Stomach (tissue), 9 donors: ENCODE results near the gene TMEM134. TPM values are rescaled to one million over a fixed set of nuclear protein-coding genes. Genes with fewer than 3 reads are reported as not detected.
"Not testable (repeated sequence)": the region's sequence is repeated elsewhere in the genome, so short reads cannot be mapped to it uniquely, and the experiment has no call there.

Experiments
- DNase-seq, 2 donors: peaks; one replicate each; pipeline versions ENCODE4 v3.0.0 to v3.0.0-alpha.2; 2013 to 2019
- H3K27ac ChIP-seq, 5 donors: fragments of 200-600 bp in 4 of 5; sonication (generic) in 4 of 5; one replicate each; pipeline ENCODE4 v1.5.1; 2013 to 2019; ENCODE audit warnings: mild to moderate bottlenecking in 1 of 5, moderate library complexity in 1 of 5
- H3K27me3 ChIP-seq, 3 donors: fragments of 200-600 bp; sonication (generic); one replicate each; pipeline ENCODE4 v1.5.1; 2017 to 2019; ENCODE audit warnings: mixed run types in 1 of 3
- H3K36me3 ChIP-seq, 4 donors: fragments of 200-600 bp; sonication (generic); 1 replicate in 3 of 4; 2 replicates in 1 of 4; pipeline ENCODE4 v1.5.1; 2016 to 2019
- H3K4me1 ChIP-seq, 4 donors: fragments of 200-600 bp; sonication (generic); one replicate each; pipeline ENCODE4 v1.5.1; 2016 to 2019
- H3K4me3 ChIP-seq, 4 donors: fragments of 200-600 bp; sonication (generic) in 3 of 4; one replicate each; pipeline ENCODE4 v1.5.1; 2016 to 2019; ENCODE audit warnings: mild to moderate bottlenecking in 1 of 4
- H3K9me3 ChIP-seq, 4 donors: fragments of 200-600 bp; sonication (generic); one replicate each; pipeline ENCODE4 v1.5.1; 2016 to 2019
- CTCF ChIP-seq, 7 experiments: fragments of 450-650 bp in 4 of 7; fragments of 200-600 bp in 3 of 7; sonication (generic) in 3 of 7; IDR thresholded peaks; one replicate each; pipeline ENCODE4 v1.5.1; 2016 to 2019; ENCODE audit warnings: antibody characterized with exemption in 7 of 7, control low read depth in 2 of 7, mild to moderate bottlenecking in 1 of 7
- EP300 ChIP-seq: sonication (generic); formaldehyde crosslinking; IDR thresholded peaks from one replicate; pipeline ENCODE4 v1.6.1; 2017; ENCODE audit warnings: antibody characterized with exemption
- POLR2A ChIP-seq, 4 donors: fragments of 450-650 bp; IDR thresholded peaks; one replicate each; pipeline ENCODE4 v1.6.1; 2016; ENCODE audit warnings: antibody characterized with exemption in 4 of 4, control low read depth in 2 of 4, mild to moderate bottlenecking in 1 of 4, moderate library complexity in 1 of 4
- POLR2AphosphoS5 ChIP-seq, 3 donors: sonication (generic); formaldehyde crosslinking; IDR thresholded peaks; one replicate each; pipeline ENCODE4 v1.6.1; 2016; ENCODE audit warnings: antibody characterized with exemption in 3 of 3
- WGBS, 5 donors: extraction: QIAGEN DNeasy Blood & Tissue Kit in 3 of 5; methylation state at CpG; one replicate each; pipeline versions ENCODE4 v1.1.5 to v1.1.7; 2013 to 2018; 5-methylcytosine and 5-hydroxymethylcytosine counted together
- intact Hi-C: fragments of 100-400 bp; cut with DNase I; formaldehyde crosslinking; loops from one replicate; pipeline ENCODE4 v1.15.1; 2023; ENCODE audit warnings: low total_unique reads
- polyA plus RNA-seq, 3 donors: library from polyadenylated mRNA; stranded (reverse); fragments of 200-250 nt; gene quantifications; one replicate each; pipeline ENCODE4 v1.2.3, GENCODE V29; 2013
- total RNA-seq, 5 donors: library from RNA; depleted of rRNA; stranded (reverse); fragments of >200 nt; gene quantifications; one replicate each; pipeline versions ENCODE4 v1.1.0 to v1.2.3, GENCODE V29; 2014 to 2016
- donor health status: healthy with polysubstance abuse.
- donor health status: Bipolar disorder and iron deficiency.
- donor health status: healthy.

TMEM134 gene
- total and polyA plus RNA-seq, 8 donors, result 57.6 to 392 (median 128) TPM

GRCh38 chr11:67514116-67514515, 45.1 kb upstream of the TMEM134 start:
- Histone ChIP-seq H3K4me1 (peaks cover 0 to 1% (median under 1%) of the 10 kb centered on the region in 4 donors), H3K27ac (no peak overlapping the region), H3K9me3 (no peaks in the 10 kb centered on the region), H3K4me3 (no peak overlapping the region), H3K27me3 (peaks cover 0 to 59% (median 0%) of the 10 kb centered on the region in 3 donors), H3K36me3 (no peaks in the 10 kb centered on the region)
- intact Hi-C loops, result no loop called here
- no peak for DNase-seq
- 56 to 74% (median 65%) methylated on average over 7 of the region's 7 CpGs for WGBS, 5 donors
- no peak for TF ChIP-seq POLR2AphosphoS5 (IDR thresholded peaks at IDR 0.05)
- no peak for TF ChIP-seq EP300
- TF ChIP-seq CTCF (IDR thresholded peaks at IDR 0.05), result no peak

- intact Hi-C loops, H3K9me3 ChIP-seq, H3K4me3 ChIP-seq, H3K36me3 ChIP-seq, H3K27ac ChIP-seq, DNase-seq: not testable (repeated sequence)
- H3K4me1 ChIP-seq, result peaks cover 17 to 20% (median 20%) of the 10 kb centered on the region in 4 donors
- WGBS, 5 donors, result 80 to 92% (median 91%) methylated on average over 4 of the region's 4 CpGs
- H3K27me3 ChIP-seq, result peaks cover 0 to 52% (median 0%) of the 10 kb centered on the region in 3 donors
Measured at GRCh38 chr11:67511558-67511957, 42.5 kb upstream of the TMEM134 start.

- Histone ChIP-seq H3K36me3 (peaks cover 0 to 8% (median 4%) of the 10 kb centered on the region in 4 donors), H3K4me1 (peaks cover 32 to 36% (median 36%) of the 10 kb centered on the region in 4 donors), H3K27me3 (peaks cover 0 to 38% (median 0%) of the 10 kb centered on the region in 3 donors), H3K9me3 (no peaks in the 10 kb centered on the region), H3K27ac (no peak overlapping the region), H3K4me3 (no peak overlapping the region)
- WGBS, 5 donors, result 29 to 41% (median 32%) methylated on average over 3 of the region's 3 CpGs
- TF ChIP-seq POLR2AphosphoS5 (IDR thresholded peaks at IDR 0.05) (no peak), POLR2A (IDR thresholded peaks at IDR 0.05) (no peak), EP300 (no peak), CTCF (IDR thresholded peaks at IDR 0.05) (no peak)
- intact Hi-C loops, result no loop called here
- DNase-seq, result no peak
Measured at GRCh38 chr11:67510023-67510345, 40.9 kb upstream of the TMEM134 start.

GRCh38 chr11:67508486-67509121, 39.6 kb upstream of the TMEM134 start:
- Histone ChIP-seq H3K27ac (peak overlapping the region; percentile 94 to 99 (median 98)), H3K27me3 (peaks cover 0 to 36% (median 0%) of the 10 kb centered on the region in 3 donors), H3K36me3 (peaks cover 0 to 8% (median 4%) of the 10 kb centered on the region in 4 donors), H3K4me1 (peaks cover 46 to 50% (median 48%) of the 10 kb centered on the region in 4 donors), H3K9me3 (no peaks in the 10 kb centered on the region), H3K4me3 (peak overlapping the region; percentile 72 to 87 (median 80))
- WGBS, 5 donors, result 0 to 3% (median 1%) methylated on average over 19 to 57 of the region's 57 CpGs
- TF ChIP-seq EP300 (no peak), POLR2AphosphoS5 (IDR thresholded peaks at IDR 0.05) (peak; percentile 45 to 88 (median 87)), CTCF (IDR thresholded peaks at IDR 0.05) (peak in 1 of 7 experiments; percentile 5), POLR2A (IDR thresholded peaks at IDR 0.05) (peak in 2 of 4 donors; percentile 47 to 72)
- intact Hi-C loops, result loop anchor here (10.0 kb wide), 1 partner anchor 74 kb away; the partner anchor contains the start of gene PTPRCAP
- peak; percentile 99 for DNase-seq
